CMK (cell line): ENCODE measurements around the gene HTR3B.
"Not testable (repeated sequence)": the region's sequence is repeated elsewhere in the genome, so short reads cannot be mapped to it uniquely, and the experiment has no call there.

Source experiments
- DNase-seq: peaks from one replicate; pipeline ENCODE4 v3.0.0-alpha.2; 2010; ENCODE audit warnings: low read depth

The HTR3B gene

GRCh38 chr11:113884361-113884836 lies 20.2 kb upstream of the HTR3B start:
- no peak for DNase-seq

GRCh38 chr11:113885897-113886296 lies 18.7 kb upstream of the HTR3B start:
- no peak for DNase-seq

- DNase-seq = no peak
Measured at GRCh38 chr11:113888848-113889247, 15.7 kb upstream of the HTR3B start.

- no peak for DNase-seq
Measured at GRCh38 chr11:113894421-113894996, 10.1 kb upstream of the HTR3B start.

GRCh38 chr11:113895367-113896155 lies 9.0 kb upstream of the HTR3B start:
- DNase-seq = no peak

GRCh38 chr11:113896156-113896879 lies 8.3 kb upstream of the HTR3B start:
- no peak for DNase-seq

GRCh38 chr11:113901141-113901540 lies 3.5 kb upstream of the HTR3B start:
- no peak for DNase-seq

- no peak for DNase-seq
Measured at GRCh38 chr11:113906038-113906437, 1.4 kb downstream of the HTR3B start.

- DNase-seq = no peak
Measured at GRCh38 chr11:113906516-113906915, 1.9 kb downstream of the HTR3B start.

GRCh38 chr11:113907152-113907551 lies 2.6 kb downstream of the HTR3B start:
- DNase-seq = no peak

- no peak for DNase-seq
Measured at GRCh38 chr11:113907681-113908080, 3.1 kb downstream of the HTR3B start.

- no peak for DNase-seq
Measured at GRCh38 chr11:113908098-113908497, 3.5 kb downstream of the HTR3B start.

- not testable (repeated sequence) for DNase-seq
Measured at GRCh38 chr11:113911491-113911890, 6.9 kb downstream of the HTR3B start.

- no peak for DNase-seq
Measured at GRCh38 chr11:113923572-113923971, 19.0 kb downstream of the HTR3B start.

- DNase-seq = no peak
Measured at GRCh38 chr11:113926273-113927197, 21.9 kb downstream of the HTR3B start.

- DNase-seq = no peak
Measured at GRCh38 chr11:113928311-113928710, 23.7 kb downstream of the HTR3B start.

- no peak for DNase-seq
Measured at GRCh38 chr11:113932788-113933187, 28.2 kb downstream of the HTR3B start.

GRCh38 chr11:113934193-113934592 lies 29.6 kb downstream of the HTR3B start:
- not testable (repeated sequence) for DNase-seq

- no peak for DNase-seq
Measured at GRCh38 chr11:113934761-113935160, 30.2 kb downstream of the HTR3B start.

- DNase-seq = no peak
Measured at GRCh38 chr11:113935858-113936257, 31.3 kb downstream of the HTR3B start.

GRCh38 chr11:113937918-113938317 lies 33.3 kb downstream of the HTR3B start:
- DNase-seq = no peak

- DNase-seq = no peak
Measured at GRCh38 chr11:113942256-113942655, 37.7 kb downstream of the HTR3B start.
